Lower lobe of right lung (tissue), 2 donors: ENCODE data around the gene ANO2. TPM values are rescaled to one million over a fixed set of nuclear protein-coding genes. Genes with fewer than 3 reads are reported as not detected.

Source experiments
- ATAC-seq, 2 donors: fragments of 200-7000 bp; cut with Tn5 transposase; one replicate each; pipeline ENCODE4 v1.9.1; 2020 to 2022; ENCODE audit warnings: mild to moderate bottlenecking in 2 of 2, moderate library complexity in 2 of 2
- DNase-seq: peaks from one replicate; pipeline ENCODE4 v3.0.0-alpha.2; 2020
- H3K27ac ChIP-seq: fragments of 200-600 bp; one replicate; pipeline ENCODE4 v1.8.0; 2022
- H3K27me3 ChIP-seq: fragments of 200-600 bp; one replicate; pipeline ENCODE4 v1.8.0; 2022; ENCODE audit warnings: low read depth
- H3K36me3 ChIP-seq: fragments of 200-600 bp; one replicate; pipeline ENCODE4 v1.8.0; 2022; ENCODE audit warnings: mild to moderate bottlenecking
- H3K4me1 ChIP-seq: fragments of 200-600 bp; one replicate; pipeline ENCODE4 v1.8.0; 2022
- H3K4me3 ChIP-seq: fragments of 200-600 bp; one replicate; pipeline ENCODE4 v1.8.0; 2022; ENCODE audit warnings: mild to moderate bottlenecking
- H3K9me3 ChIP-seq: fragments of 200-600 bp; one replicate; pipeline ENCODE4 v1.8.0; 2022
- CTCF ChIP-seq: fragments of 200-600 bp; IDR thresholded peaks from one replicate; pipeline ENCODE4 v1.8.0; 2022; ENCODE audit warnings: antibody characterized with exemption, mild to moderate bottlenecking
- intact Hi-C: fragments of 100-400 bp; cut with DNase I; formaldehyde crosslinking; loops from one replicate; pipeline ENCODE4 v1.11.0; 2022
- total RNA-seq: library from RNA; stranded (reverse); fragmentation: NEBNext Ultra II Directional; extraction: Animal tissue kit (Norgen Biotek cat#: 25700); gene quantifications from one replicate; pipeline ENCODE4 v1.2.1, GENCODE V29; 2021
- donor health status: DM: no; HTN: yes; CAD: no; lungs with severe emphysema.

Gene ANO2
- total RNA-seq, 1 donor from 2014 or later, result 22.2 TPM

DNA sequence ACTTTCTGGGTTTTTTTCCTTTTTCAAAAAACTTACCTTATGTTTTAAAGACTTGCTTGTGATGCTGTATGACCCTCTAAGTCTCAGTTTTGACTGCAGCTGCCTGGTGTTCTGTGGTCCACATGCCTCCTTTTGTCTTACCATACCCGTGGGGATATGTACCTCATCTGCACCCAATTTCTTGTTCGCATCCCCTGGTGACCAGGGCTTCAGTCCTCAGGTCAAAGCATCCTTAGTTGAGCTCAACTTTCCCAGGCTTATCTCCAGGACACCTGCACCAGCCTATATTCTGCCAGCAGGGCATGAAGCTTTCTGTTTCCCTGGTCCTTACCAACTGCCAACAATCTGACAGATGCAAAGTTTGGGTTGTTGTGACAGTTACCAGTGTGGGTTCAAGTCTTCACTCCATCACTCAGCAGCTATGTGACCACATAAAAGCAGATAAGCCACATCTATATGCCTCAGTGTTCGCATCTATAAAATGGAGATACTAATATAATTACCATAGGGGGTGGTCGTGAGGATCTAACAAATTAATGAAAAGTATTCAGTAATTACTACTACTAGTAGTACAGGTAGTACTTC lies 419.2 kb downstream of the ANO2 start:
- no peak for TF ChIP-seq CTCF
- no peak for ATAC-seq
- intact Hi-C loops, result no loop called here

DNA sequence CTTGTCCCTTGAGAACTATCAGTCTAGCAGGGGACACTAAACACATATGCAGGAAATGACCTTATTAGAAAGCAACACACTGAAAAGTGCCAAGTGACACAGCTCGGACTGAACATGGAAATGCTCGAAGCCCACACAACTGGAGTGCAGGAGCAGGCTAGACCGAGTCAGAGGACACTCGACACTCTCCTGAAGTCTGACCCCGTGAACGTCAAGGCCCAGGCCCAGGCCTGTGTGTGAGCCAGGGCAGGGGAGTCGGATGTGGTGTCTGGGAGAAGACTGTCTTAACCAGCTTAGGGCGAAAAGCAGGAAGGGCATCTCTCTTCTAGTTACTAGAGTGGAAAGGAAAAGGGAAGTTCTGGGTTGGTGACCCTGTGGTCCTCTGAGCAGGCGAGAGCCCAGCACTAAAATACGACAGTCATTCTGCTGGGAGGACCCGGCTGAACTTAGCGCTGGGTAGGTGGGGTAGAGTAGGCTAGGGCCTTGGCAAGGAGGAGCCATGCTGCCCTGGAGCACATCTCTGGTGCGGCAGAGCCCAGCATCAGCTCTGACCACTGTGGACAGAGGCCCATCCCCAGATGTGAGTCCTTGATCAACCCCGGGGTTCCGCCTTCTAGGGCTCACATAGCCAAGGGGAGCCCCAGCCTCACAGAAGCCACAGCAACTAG lies 420.2 kb downstream of the ANO2 start:
- DNase-seq, result no peak
- Histone ChIP-seq H3K4me3 (no peak overlapping the region), H3K27ac (no peak overlapping the region), H3K9me3 (no peaks in the 10 kb centered on the region), H3K27me3 (no peaks in the 10 kb centered on the region), H3K36me3 (no peaks in the 10 kb centered on the region), H3K4me1 (no peaks in the 10 kb centered on the region)
- TF ChIP-seq CTCF, result no peak
- no peak for ATAC-seq
- intact Hi-C loops, result no loop called here

More for the DNA sequence above, 419.2 kb downstream of the ANO2 start:
- H3K4me3 ChIP-seq, result no peak overlapping the region
- no peaks in the 10 kb centered on the region for H3K27me3 ChIP-seq
- H3K9me3 ChIP-seq, result no peaks in the 10 kb centered on the region
- no peaks in the 10 kb centered on the region for H3K4me1 ChIP-seq
- no peak for DNase-seq
- H3K36me3 ChIP-seq, result no peaks in the 10 kb centered on the region
- no peak overlapping the region for H3K27ac ChIP-seq

DNA sequence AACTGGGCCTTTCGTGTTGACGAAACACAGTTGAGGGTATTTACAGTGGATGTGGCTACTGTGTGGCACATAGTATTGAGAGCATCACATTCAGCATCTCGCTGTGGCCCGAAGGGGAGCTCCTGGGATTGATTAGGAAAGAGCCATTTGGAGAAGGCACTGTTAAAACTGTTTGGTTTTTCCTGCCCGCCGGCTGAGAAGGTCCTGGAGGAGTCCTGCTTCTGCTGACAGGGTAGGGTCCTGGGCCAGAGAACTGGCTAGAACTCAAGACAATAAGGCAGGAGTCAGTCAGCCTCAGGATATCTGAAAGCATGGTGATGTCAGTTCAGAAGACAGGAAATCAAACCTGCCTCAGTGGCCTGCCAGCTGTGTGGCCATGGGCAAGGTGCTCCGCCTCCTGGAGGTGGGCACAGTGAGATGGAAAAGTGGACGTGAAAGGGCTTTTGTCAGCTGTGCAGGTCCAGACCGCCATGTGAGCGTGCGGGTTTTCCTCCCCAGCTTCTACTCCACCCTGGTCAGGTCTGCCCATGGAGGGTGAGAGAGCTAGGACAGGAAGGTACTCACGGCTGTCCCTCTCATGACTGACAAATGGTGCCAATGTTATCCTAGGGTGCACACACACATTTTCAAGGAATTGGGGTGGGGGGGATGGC lies 420.8 kb downstream of the ANO2 start:
- ATAC-seq (no peak), DNase-seq (no peak)
- no peaks in the 10 kb centered on the region for H3K36me3 ChIP-seq
- H3K27ac ChIP-seq, result no peak overlapping the region
- intact Hi-C loops, result no loop called here
- no peak for TF ChIP-seq CTCF
- H3K4me3 ChIP-seq, result no peak overlapping the region
- H3K9me3 ChIP-seq, result no peaks in the 10 kb centered on the region
- H3K27me3 ChIP-seq, result no peaks in the 10 kb centered on the region
- H3K4me1 ChIP-seq, result no peaks in the 10 kb centered on the region

- Histone ChIP-seq H3K9me3 (no peaks in the 10 kb centered on the region), H3K4me3 (no peak overlapping the region), H3K4me1 (no peaks in the 10 kb centered on the region), H3K27ac (no peak overlapping the region), H3K36me3 (no peaks in the 10 kb centered on the region), H3K27me3 (no peaks in the 10 kb centered on the region)
- intact Hi-C loops, result no loop called here
- DNase-seq, result no peak
- ATAC-seq, result no peak
- TF ChIP-seq CTCF, result no peak
Observed at GRCh38 chr12:5523396-5524115, 421.5 kb downstream of the ANO2 start.

GRCh38 chr12:5522432-5523335 lies 422.4 kb downstream of the ANO2 start:
- H3K9me3 ChIP-seq, result no peaks in the 10 kb centered on the region
- no peaks in the 10 kb centered on the region for H3K36me3 ChIP-seq
- TF ChIP-seq CTCF, result no peak
- H3K27ac ChIP-seq, result no peak overlapping the region
- intact Hi-C loops, result no loop called here
- no peaks in the 10 kb centered on the region for H3K27me3 ChIP-seq
- no peak overlapping the region for H3K4me3 ChIP-seq
- ATAC-seq (peak; percentile 9 to 29), DNase-seq (no peak)
- no peaks in the 10 kb centered on the region for H3K4me1 ChIP-seq
